H9 (cell line): ENCODE data around the gene STARD7. TPM values are rescaled to one million over a fixed set of nuclear protein-coding genes. Genes with fewer than 3 reads are reported as not detected.
"Not testable (repeated sequence)": the region's sequence is repeated elsewhere in the genome, so short reads cannot be mapped to it uniquely, and the experiment has no call there.

Source experiments
- DNase-seq: peaks from one replicate; pipeline ENCODE4 v3.0.0-alpha.2; 2017
- H2AFZ ChIP-seq: one replicate; pipeline ENCODE4 v1.6.1; 2013; ENCODE audit warnings: mild to moderate bottlenecking, low read length, control low read depth, moderate library complexity
- H2AK5ac ChIP-seq: 2 replicates; pipeline ENCODE4 v1.6.1; 2013; ENCODE audit warnings: low read length, control low read depth, mixed read lengths; ENCODE audit not compliant: insufficient read length
- H2BK120ac ChIP-seq: one replicate; pipeline ENCODE4 v1.6.1; 2013; ENCODE audit warnings: low read depth, mild to moderate bottlenecking, low read length, control low read depth, inconsistent platforms; ENCODE audit not compliant: poor library complexity, severe bottlenecking
- H2BK12ac ChIP-seq: 2 replicates; pipeline ENCODE4 v1.6.1; 2013; ENCODE audit warnings: low read length, control low read depth, mixed read lengths, low read depth; ENCODE audit not compliant: insufficient read length
- H2BK15ac ChIP-seq: 2 replicates; pipeline ENCODE4 v1.6.1; 2013; ENCODE audit warnings: low read depth, low read length, control low read depth
- H2BK20ac ChIP-seq: one replicate; pipeline ENCODE4 v1.6.1; 2013; ENCODE audit warnings: low read depth, mild to moderate bottlenecking, low read length, control low read depth, inconsistent platforms; ENCODE audit not compliant: poor library complexity, severe bottlenecking
- H2BK5ac ChIP-seq: 2 replicates; pipeline ENCODE4 v1.6.1; 2013; ENCODE audit warnings: low read length, control low read depth, mixed read lengths; ENCODE audit not compliant: insufficient read length
- H3K14ac ChIP-seq: 2 replicates; pipeline ENCODE4 v1.6.1; 2013; ENCODE audit warnings: low read length, control low read depth; ENCODE audit not compliant: insufficient read depth
- H3K18ac ChIP-seq: 2 replicates; pipeline ENCODE4 v1.6.1; 2013; ENCODE audit warnings: low read depth, mild to moderate bottlenecking, mixed read lengths, low read length, control low read depth; ENCODE audit not compliant: insufficient read length
- H3K23ac ChIP-seq: 2 replicates; pipeline ENCODE4 v1.6.1; 2013; ENCODE audit warnings: low read length, control low read depth, mixed read lengths, low read depth; ENCODE audit not compliant: insufficient read length
- H3K23me2 ChIP-seq: 2 replicates; pipeline ENCODE4 v1.6.1; 2013; ENCODE audit warnings: low read depth, mild to moderate bottlenecking, mixed read lengths, low read length, control low read depth; ENCODE audit not compliant: insufficient read length, poor library complexity, severe bottlenecking
- H3K27ac ChIP-seq: 2 replicates; pipeline ENCODE4 v1.5.1; 2013; ENCODE audit warnings: low read length, control low read depth, mixed read lengths, low read depth; ENCODE audit not compliant: insufficient read length
- H3K27me3 ChIP-seq: 2 replicates; pipeline ENCODE4 v1.6.1; 2013; ENCODE audit warnings: low read length, control low read depth, inconsistent platforms; ENCODE audit not compliant: insufficient read depth
- H3K4ac ChIP-seq: 2 replicates; pipeline ENCODE4 v1.6.1; 2013; ENCODE audit warnings: low read depth, mild to moderate bottlenecking, control low read depth, inconsistent platforms, low read length, moderate library complexity
- H3K4me1 ChIP-seq: 2 replicates; pipeline ENCODE4 v1.6.1; 2013; ENCODE audit warnings: low read length, control low read depth, inconsistent platforms; ENCODE audit not compliant: insufficient read depth
- H3K4me2 ChIP-seq: 2 replicates; pipeline ENCODE4 v1.6.1; 2013; ENCODE audit warnings: low read length, control low read depth, mixed read lengths; ENCODE audit not compliant: insufficient read length, insufficient read depth
- H3K56ac ChIP-seq: 2 replicates; pipeline ENCODE4 v1.6.1; 2013; ENCODE audit warnings: low read depth, mild to moderate bottlenecking, mixed read lengths, low read length, control low read depth; ENCODE audit not compliant: insufficient read length
- H3K79me1 ChIP-seq: 2 replicates; pipeline ENCODE4 v1.6.1; 2013; ENCODE audit warnings: low read depth, mild to moderate bottlenecking, moderate library complexity, low read length, control low read depth, inconsistent platforms; ENCODE audit not compliant: insufficient read depth, poor library complexity, severe bottlenecking
- H3K79me2 ChIP-seq: 2 replicates; pipeline ENCODE4 v1.6.1; 2013; ENCODE audit warnings: low read length, control low read depth, inconsistent platforms; ENCODE audit not compliant: insufficient read depth
- H3K9ac ChIP-seq: 2 replicates; pipeline ENCODE4 v1.6.1; 2013; ENCODE audit warnings: low read length, control low read depth, mixed read lengths; ENCODE audit not compliant: insufficient read length; ENCODE audit errors: extremely low read depth
- H3K9me3 ChIP-seq: one replicate; pipeline ENCODE4 v1.6.1; 2013; ENCODE audit warnings: low read depth, low read length, inconsistent platforms; ENCODE audit not compliant: control insufficient read depth
- H3T11ph ChIP-seq: one replicate; pipeline ENCODE4 v1.6.1; 2013; ENCODE audit warnings: mild to moderate bottlenecking, low read length, control low read depth, inconsistent platforms
- H4K20me1 ChIP-seq: one replicate; pipeline ENCODE4 v1.6.1; 2013; ENCODE audit not compliant: control insufficient read depth, insufficient read length, insufficient read depth
- H4K5ac ChIP-seq: 2 replicates; pipeline ENCODE4 v1.6.1; 2013; ENCODE audit warnings: low read depth, mild to moderate bottlenecking, mixed read lengths, low read length, control low read depth; ENCODE audit not compliant: insufficient read length
- H4K8ac ChIP-seq: replicated peaks from 2 replicates; pipeline ENCODE4 v1.6.1; 2013; ENCODE audit warnings: low read length, control low read depth, mixed read lengths, low read depth; ENCODE audit not compliant: insufficient read length
- H4K91ac ChIP-seq: 2 replicates; pipeline ENCODE4 v1.6.1; 2013; ENCODE audit warnings: low read depth, mild to moderate bottlenecking, moderate library complexity, mixed read lengths, low read length, control low read depth; ENCODE audit not compliant: insufficient read length
- H3K27ac Mint-ChIP-seq, 3 experiments: 2 replicates in 2 of 3; 3 replicates in 1 of 3; pipeline ENCODE4 v1.8.0; 2020 to 2021; ENCODE audit warnings: mixed read lengths in 3 of 3, mild to moderate bottlenecking in 1 of 3, moderate library complexity in 1 of 3
- H3K27me3 Mint-ChIP-seq: 2 replicates; pipeline ENCODE4 v1.8.0; 2021; ENCODE audit warnings: low read depth, mild to moderate bottlenecking, moderate library complexity, mixed read lengths
- H3K36me3 Mint-ChIP-seq, 3 experiments: 2 replicates in 2 of 3; 3 replicates in 1 of 3; pipeline ENCODE4 v1.8.0; 2020 to 2021; ENCODE audit warnings: low read depth in 3 of 3, mixed read lengths in 3 of 3; ENCODE audit not compliant: insufficient read depth in 1 of 3
- H3K4me1 Mint-ChIP-seq, 2 experiments: 2 replicates each; pipeline ENCODE4 v1.8.0; 2020; ENCODE audit warnings: mixed read lengths in 2 of 2
- H3K4me3 Mint-ChIP-seq, 2 experiments: 2 replicates in 1 of 2; 3 replicates in 1 of 2; pipeline ENCODE4 v1.8.0; 2020 to 2021; ENCODE audit warnings: mild to moderate bottlenecking in 2 of 2, mixed read lengths in 2 of 2, moderate library complexity in 1 of 2
- H3K9me3 Mint-ChIP-seq, 2 experiments: 2 replicates in 1 of 2; 3 replicates in 1 of 2; pipeline ENCODE4 v1.8.0; 2020; ENCODE audit warnings: mild to moderate bottlenecking in 2 of 2, mixed read lengths in 2 of 2, moderate library complexity in 1 of 2
- WGBS: extraction: QIAGEN DNeasy Blood & Tissue Kit; methylation state at CpG from one replicate; pipeline ENCODE4 v1.1.7; 2013; ENCODE audit warnings: missing lambda C conversion rate, low lambda C conversion rate, mixed read lengths; ENCODE audit not compliant: insufficient read length; ENCODE audit errors: extremely low coverage; 5-methylcytosine and 5-hydroxymethylcytosine counted together
- long read RNA-seq: library from polyadenylated mRNA; unstranded; transcript quantifications from one replicate; pipeline ENCODE4 v2.0.0, GENCODE V29; 2020
- total RNA-seq: library from RNA; stranded (reverse); gene quantifications from 2 replicates; pipeline ENCODE4 v1.2.1, GENCODE V29; 2021
- TF ChIP-seq, protein P1 (sequence below): fragments of 200-600 bp; sonication (generic); conservative IDR thresholded peaks from 3 replicates; pipeline ENCODE4 v1.8.0; 2021; ENCODE audit warnings: antibody characterized with exemption, mild to moderate bottlenecking

STARD7 gene, protein sequence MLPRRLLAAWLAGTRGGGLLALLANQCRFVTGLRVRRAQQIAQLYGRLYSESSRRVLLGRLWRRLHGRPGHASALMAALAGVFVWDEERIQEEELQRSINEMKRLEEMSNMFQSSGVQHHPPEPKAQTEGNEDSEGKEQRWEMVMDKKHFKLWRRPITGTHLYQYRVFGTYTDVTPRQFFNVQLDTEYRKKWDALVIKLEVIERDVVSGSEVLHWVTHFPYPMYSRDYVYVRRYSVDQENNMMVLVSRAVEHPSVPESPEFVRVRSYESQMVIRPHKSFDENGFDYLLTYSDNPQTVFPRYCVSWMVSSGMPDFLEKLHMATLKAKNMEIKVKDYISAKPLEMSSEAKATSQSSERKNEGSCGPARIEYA
- 212 and 220 TPM in 2 replicates for total RNA-seq
- long read RNA-seq, transcript STARD7-201 (8 exons, 3,368 nt), result major isoform, 176 of 275 reads
- long read RNA-seq, partial matches to known transcripts, result 17 of 275 reads
- long read RNA-seq, other reads (novel, unspliced or antisense), result 82 of 275 reads

GRCh38 chr2:96208143-96209010 is at the start of gene STARD7:
TSS of gene STARD7 (minus strand) at chr2:96208827. CDS start at chr2:96208434, 393 bp downstream.
- no peak within 1 kb of the TSS for H2BK15ac ChIP-seq
- no peak within 1 kb of the TSS for H4K5ac ChIP-seq
- H3T11ph ChIP-seq, result no peak within 1 kb of the TSS
- H3K79me2 ChIP-seq, result peaks cover 41% of the 10 kb centered on the region
- no peak within 1 kb of the TSS for H3K27ac ChIP-seq
- peak within 1 kb of the TSS; percentile 26 for H3K23ac ChIP-seq
- peak within 1 kb of the TSS; percentile 89 for H3K18ac ChIP-seq
- H3K14ac ChIP-seq, result peak within 1 kb of the TSS; percentile 86
- H2BK5ac ChIP-seq, result no peak within 1 kb of the TSS
- no peak within 1 kb of the TSS for H3K56ac ChIP-seq
- H3K9me3 ChIP-seq, result no peaks in the 10 kb centered on the region
- H2AK5ac ChIP-seq, result no peak within 1 kb of the TSS
- Mint-ChIP-seq H3K4me3 (peak within 1 kb of the TSS; percentile 82 to 99), H3K9me3 (peaks cover 0 to 3% of the 10 kb centered on the region in 2 experiments; a peak in 2 of 5 replicates), H3K27ac (peak within 1 kb of the TSS; percentile 92 to 96 (median 94)), H3K27me3 (no peaks in the 10 kb centered on the region), H3K4me1 (peaks cover 46 to 48% of the 10 kb centered on the region in 2 experiments), H3K36me3 (peaks cover 9 to 17% (median 15%) of the 10 kb centered on the region in 3 experiments; a peak in 6 of 7 replicates)
- no peak within 1 kb of the TSS for H3K4ac ChIP-seq
- TF ChIP-seq, protein P1, sequence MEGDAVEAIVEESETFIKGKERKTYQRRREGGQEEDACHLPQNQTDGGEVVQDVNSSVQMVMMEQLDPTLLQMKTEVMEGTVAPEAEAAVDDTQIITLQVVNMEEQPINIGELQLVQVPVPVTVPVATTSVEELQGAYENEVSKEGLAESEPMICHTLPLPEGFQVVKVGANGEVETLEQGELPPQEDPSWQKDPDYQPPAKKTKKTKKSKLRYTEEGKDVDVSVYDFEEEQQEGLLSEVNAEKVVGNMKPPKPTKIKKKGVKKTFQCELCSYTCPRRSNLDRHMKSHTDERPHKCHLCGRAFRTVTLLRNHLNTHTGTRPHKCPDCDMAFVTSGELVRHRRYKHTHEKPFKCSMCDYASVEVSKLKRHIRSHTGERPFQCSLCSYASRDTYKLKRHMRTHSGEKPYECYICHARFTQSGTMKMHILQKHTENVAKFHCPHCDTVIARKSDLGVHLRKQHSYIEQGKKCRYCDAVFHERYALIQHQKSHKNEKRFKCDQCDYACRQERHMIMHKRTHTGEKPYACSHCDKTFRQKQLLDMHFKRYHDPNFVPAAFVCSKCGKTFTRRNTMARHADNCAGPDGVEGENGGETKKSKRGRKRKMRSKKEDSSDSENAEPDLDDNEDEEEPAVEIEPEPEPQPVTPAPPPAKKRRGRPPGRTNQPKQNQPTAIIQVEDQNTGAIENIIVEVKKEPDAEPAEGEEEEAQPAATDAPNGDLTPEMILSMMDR, result no peak
- no peak within 1 kb of the TSS for H2BK12ac ChIP-seq
- no peaks in the 10 kb centered on the region for H3K79me1 ChIP-seq
- H2AFZ ChIP-seq, result no peak within 1 kb of the TSS
- H4K20me1 ChIP-seq, result no peaks in the 10 kb centered on the region
- peaks cover 10% of the 10 kb centered on the region for H3K23me2 ChIP-seq
- no peak within 1 kb of the TSS for H4K91ac ChIP-seq
- no peak within 1 kb of the TSS for H4K8ac ChIP-seq
- H3K4me1 ChIP-seq, result peaks cover 6% of the 10 kb centered on the region; the same call in 1 of the 2 replicates
- H3K9ac ChIP-seq, result peak within 1 kb of the TSS; percentile 86
- no peaks in the 10 kb centered on the region for H3K27me3 ChIP-seq
- no peak within 1 kb of the TSS for H2BK120ac ChIP-seq
- WGBS, result no CpG with 5 or more reads among the region's 100 CpGs
- peak; percentile 98 for DNase-seq
- peak within 1 kb of the TSS; percentile 90 for H3K4me2 ChIP-seq
- H2BK20ac ChIP-seq, result no peak within 1 kb of the TSS

DNA sequence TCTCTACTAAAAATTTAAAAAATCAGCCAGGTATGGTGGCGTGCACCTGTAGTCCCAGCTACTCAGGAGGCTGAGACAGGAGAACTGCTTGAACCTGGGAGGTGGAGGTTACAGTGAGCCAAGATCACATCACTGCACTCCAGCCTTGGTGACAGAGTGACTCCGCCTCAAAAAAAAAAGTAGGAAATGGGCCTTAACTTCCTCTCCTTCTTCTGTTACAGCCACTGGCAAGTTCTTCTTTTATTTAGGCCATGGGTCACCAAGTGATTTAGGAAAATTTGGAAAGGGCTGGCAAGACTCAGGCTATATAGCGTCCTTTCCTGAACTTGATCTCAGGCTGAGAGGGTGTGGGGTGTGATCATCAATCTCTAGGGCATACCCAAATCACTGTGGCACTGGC is 49.1 kb upstream of the STARD7 start:
- not testable (repeated sequence) for H3K9me3 Mint-ChIP-seq, H2BK120ac ChIP-seq, H3K23ac ChIP-seq, H3K4me1 ChIP-seq, H3K14ac ChIP-seq, H3K9ac ChIP-seq, H3K4me2 ChIP-seq, H2BK20ac ChIP-seq, H3K18ac ChIP-seq, H2AK5ac ChIP-seq, H4K91ac ChIP-seq, H3K27ac Mint-ChIP-seq, H4K20me1 ChIP-seq, H4K8ac ChIP-seq, H3K4ac ChIP-seq, H2BK5ac ChIP-seq, H3T11ph ChIP-seq, H3K27ac ChIP-seq, H3K27me3 Mint-ChIP-seq, H2BK12ac ChIP-seq, H2AFZ ChIP-seq, H3K56ac ChIP-seq, H2BK15ac ChIP-seq, DNase-seq, H3K9me3 ChIP-seq, H3K79me2 ChIP-seq, H3K23me2 ChIP-seq, H3K27me3 ChIP-seq, H3K4me3 Mint-ChIP-seq, H4K5ac ChIP-seq, H3K79me1 ChIP-seq
- no CpG with 5 or more reads among the region's 3 CpGs for WGBS
- Mint-ChIP-seq H3K4me1 (peaks cover 7 to 15% of the 10 kb centered on the region in 2 experiments), H3K36me3 (peaks cover 6 to 43% (median 25%) of the 10 kb centered on the region in 3 experiments; a peak in 6 of 7 replicates)
